Measurements from ENCODE around the gene IGF1R.

IGF1R gene

DNA sequence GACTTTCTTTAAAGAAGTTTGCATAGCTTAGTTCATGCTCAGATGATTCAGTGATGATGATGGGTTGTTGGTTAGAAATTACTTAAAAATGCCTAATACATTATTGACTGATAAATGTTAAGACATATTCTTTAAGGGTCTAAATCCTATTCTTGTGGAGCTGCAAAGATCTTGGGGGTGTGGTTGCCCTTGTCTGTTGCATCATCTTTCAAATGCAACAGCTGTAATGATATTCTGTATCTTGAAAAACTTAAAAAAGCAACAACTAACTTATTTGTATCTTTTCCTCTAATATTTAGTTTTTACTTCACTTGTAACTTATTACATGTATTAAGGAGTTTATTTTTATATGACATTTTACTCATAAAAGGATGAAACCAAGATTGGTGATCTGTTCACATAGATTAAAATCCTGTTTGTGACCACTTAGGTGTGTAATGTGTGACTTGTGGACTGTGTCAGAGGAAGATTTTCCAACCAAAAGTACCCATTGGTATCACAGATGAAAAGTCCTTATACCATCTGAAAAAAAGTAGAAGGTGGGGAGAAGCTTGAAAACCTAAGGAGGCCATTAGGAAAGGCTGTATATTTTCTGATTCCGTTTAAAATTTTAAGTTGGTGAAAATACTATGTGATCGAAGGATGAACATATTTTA, 142.8 kb downstream of the IGF1R start:
- in situ Hi-C loops (cut with HindIII; ENCODE audit: low sequenced_read_pairs) = no loop called here

DNA sequence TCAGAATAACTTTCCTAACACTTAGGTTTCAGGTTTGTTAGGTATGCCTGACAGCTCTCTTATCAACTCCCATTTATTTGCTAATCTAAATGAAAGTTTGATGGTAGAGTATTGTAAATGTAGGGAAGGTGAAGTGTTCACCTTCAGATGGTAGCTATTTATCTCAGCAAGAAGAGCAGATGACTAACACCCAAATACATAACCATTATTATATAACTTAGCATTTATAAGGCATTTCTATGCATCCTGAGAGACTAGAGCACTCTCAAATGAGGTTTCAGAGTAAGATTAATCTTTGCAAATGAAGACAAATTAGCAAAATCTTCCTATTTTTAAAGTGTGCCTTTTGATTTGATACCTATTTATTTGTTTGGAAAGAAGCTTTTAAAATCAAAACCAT, 143.8 kb downstream of the IGF1R start:
- in situ Hi-C loops (cut with HindIII; ENCODE audit: low sequenced_read_pairs) = no loop called here

DNA sequence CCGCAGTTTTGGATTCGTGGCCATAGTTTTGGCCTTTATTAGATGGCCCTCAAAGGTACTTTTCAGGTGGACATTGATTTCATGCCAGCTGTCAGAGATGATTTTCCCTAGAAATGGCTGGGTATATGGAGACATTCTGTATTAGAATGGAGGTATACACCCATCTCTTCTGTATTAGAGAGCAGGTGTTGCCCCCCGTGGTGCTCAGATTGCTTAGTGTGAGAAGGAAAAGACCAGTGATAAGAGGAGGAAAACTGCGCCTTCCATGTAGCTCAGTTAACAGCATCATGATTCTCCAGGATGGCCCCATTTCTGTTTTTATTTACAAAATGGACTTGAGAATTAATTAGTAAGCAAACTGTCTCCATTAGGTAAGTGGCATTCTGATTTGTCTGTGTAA, 145.9 kb downstream of the IGF1R start:
- in situ Hi-C loops (cut with HindIII; ENCODE audit: low sequenced_read_pairs) = no loop called here

DNA sequence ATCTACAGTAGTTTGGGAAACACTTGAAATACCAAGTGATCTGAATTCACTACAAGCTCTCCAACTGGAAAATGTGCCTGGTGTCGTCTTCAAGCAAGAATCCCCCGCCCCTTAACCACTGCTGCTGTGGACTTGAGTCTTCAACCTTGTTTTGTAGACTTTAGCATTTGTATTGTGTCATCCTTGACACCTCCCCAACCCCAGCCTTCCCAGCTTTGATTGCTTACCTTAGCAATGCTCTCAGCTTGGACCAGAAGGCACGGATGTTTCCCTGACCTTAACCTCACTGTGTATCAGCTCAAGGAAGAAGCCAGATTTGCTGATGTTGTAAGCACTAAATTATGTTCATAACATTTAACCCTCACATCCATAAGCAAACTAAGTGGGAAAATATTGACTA, 146.4 kb downstream of the IGF1R start:
- in situ Hi-C loops (cut with HindIII; ENCODE audit: low sequenced_read_pairs) = no loop called here

DNA sequence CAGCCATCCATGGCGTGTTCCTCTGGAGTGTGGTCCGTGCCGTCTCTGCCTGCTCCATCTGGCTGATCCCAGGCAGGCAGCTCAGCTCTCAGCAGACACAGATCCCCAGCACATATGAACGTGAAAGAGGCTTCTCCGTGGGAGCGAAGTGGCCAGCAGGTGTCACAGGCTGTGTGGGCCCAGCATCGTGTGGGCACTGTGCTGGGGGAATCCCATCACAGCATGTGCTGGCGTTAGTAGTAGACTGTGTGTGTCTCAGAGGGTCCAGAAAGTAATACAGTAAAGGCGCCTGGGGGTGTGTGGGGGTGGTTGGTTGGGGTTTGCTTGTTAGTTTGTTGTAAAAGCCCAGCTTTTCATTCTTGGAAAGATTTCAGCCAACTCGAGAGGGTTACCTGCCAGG, 147.6 kb downstream of the IGF1R start:
- in situ Hi-C loops (cut with HindIII; ENCODE audit: low sequenced_read_pairs) = no loop called here

DNA sequence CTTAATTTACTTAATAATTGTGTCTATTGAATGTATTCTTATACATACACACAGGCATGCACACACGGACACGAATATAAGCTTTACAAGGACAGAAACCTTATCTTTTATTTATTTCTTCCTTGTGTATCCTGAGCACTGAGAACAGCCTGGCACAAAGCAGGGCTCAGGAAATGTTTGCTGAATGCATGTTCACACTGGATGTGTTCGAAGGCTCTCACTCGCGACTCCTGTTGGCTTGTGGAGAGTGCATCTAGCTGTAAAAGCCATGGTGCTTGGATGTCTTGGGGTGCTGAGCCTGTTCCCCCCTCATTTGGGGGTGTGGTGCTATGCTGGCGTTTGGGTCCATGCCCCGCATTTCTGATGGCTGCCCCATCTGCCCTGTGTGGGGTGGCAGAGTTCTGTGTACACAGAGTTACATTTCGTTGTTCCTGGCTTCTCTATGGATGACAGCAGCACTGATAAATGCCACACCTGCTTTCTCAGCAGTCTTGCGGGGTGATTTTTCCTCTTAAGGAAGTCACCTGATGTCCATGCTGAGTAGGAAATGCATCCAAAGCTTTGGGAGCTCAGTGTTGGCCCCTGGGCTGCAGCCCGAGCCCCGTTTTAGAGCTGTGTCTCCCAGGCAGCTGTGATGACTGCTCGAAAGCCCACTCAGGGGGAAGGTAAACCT, 148.5 kb downstream of the IGF1R start:
- in situ Hi-C loops (cut with HindIII; ENCODE audit: low sequenced_read_pairs) = no loop called here

DNA sequence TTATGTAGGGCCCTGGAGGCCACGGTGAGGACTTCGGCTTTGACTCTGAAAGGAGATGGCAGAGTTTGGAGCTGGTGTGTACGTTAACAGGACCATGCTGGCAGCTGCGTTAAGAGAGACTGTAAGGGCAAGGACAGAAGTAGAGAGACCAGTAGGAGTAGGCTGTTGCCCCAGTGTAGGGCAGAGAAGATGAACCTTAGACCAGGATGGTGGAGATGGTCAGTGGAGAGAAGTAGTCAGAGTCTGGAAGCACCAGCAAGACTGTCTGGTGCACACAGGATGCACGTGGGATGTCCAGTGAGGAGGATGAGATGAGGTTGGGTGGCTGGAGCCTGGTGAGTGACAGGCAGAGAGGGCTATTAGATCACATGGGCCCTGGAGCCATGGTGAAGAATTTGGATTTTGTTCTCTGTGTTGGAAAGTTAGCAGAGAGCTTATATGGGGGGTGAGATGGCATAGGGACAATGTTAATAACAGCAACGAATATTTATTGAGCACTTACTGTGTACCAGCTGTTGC, 150.1 kb downstream of the IGF1R start:
- in situ Hi-C loops (cut with HindIII; ENCODE audit: low sequenced_read_pairs) = no loop called here

DNA sequence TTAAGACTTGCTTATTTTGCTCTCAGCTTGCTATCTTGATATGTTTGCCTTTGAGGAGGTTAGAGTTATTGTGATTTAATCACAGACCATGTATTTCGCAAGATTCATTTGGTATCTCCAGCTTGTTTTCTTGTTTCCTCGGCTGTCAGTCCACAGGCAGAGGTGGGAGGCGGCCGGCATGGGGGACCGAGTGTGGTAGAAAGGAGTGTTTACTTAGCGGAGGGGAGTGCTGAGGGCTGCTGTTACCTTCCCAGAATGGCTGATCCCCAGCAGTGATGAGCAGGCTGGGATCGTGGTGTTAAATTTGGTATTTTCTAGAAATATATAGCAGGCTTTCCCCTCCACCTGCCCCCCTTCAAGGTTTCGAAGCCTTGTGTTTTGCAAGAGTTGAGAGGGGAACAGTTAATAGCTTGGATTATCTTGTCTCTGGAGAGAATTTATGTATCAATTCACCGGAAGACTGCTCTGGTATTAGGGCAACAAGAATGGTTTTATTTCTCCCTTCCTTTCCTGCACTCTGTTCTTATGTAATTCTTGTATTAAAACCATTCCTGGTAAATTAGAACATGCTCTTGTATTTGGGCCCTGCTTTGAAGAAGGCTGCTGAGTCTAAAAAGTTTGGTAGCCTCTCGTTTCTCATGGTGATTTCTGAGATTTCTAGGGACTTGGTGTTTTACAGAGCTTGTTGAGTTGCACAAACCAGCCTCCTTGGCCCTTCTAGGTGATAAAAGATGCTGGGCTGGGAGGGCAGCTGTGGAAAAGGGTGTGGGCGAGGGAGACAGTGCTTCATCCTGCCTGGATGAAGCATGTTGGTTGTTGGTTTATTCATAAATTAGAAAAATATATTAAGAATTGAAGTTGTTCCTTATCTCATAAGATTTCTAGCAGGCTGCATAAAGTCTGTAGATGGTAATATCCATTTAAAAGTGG, 151.4 kb downstream of the IGF1R start:
- in situ Hi-C loops (cut with HindIII; ENCODE audit: low sequenced_read_pairs) = no loop called here

DNA sequence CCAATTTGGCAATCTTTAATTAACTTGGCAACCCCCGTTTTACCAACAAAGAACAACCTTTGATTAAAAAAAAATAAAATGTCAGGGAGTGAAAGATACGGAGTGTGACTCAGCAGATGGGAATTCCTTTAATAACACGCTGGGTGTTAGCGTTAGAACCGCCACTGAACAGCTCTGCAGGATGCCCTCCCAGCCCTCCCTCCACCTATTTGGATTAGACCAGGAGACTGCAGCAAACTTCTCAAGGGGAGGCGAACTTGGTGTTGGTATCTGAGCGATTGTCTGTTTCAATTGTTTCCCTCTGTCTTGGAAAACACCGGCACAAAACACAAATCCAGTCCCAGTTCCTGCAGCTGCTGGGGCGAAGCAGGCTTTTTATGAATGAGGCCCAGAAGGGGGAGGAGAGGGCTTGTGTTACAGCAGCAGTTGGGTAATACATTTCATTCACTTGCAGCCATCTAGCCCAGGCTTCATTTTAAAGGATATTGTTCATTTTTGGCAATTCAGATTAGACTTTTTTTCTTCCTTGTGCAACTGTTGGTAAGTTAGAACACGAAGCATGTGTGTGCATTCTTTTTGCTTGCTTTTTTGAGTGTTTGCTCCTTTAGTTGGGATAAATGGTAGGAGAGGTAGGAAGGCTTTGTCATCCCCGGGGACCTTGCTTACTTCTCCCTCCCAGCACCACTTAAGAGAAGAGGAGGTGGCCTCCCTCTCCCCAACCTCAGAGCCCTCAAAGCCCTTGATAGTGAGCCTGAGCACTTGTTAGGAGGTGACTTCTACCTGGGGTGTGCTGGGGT, 152.3 kb downstream of the IGF1R start:
- in situ Hi-C loops (cut with HindIII; ENCODE audit: low sequenced_read_pairs) = no loop called here

DNA sequence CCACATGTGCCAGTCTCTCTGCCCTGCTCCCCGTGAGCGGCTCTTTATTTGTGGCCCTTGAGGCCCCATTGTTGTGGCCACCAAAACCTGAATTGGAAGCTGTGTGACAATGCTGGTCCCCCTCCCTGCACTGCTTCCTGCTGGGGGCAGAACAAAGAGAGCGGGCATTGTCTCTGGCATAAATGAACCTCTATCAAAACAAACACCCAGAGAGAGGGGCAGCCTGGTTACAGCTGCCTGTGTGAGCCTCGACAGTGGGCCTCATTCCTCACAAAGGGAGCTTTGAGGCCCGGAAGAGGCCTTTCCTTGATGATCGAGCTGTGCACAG, 152.9 kb downstream of the IGF1R start:
- in situ Hi-C loops (cut with HindIII; ENCODE audit: low sequenced_read_pairs) = no loop called here

DNA sequence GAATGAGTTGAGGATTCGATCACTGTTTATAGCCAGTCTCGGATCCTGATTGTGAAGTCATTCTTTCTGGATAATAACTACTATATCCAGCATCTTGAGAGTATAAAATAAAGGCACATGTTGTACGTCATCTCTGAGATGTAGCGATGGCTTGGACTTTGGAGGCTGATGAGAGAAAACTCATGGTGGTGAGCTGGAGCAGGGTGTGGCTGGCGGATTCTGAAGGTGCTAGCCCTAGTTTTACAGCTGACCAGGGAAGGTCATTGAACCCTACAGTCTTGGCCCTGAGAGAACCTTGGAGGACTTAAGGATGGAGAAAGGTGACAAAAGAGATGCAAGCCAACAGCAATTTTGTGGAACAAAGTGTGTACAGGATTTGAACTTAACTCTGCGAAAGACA, 153.8 kb downstream of the IGF1R start:
- in situ Hi-C loops (cut with HindIII; ENCODE audit: low sequenced_read_pairs) = no loop called here

DNA sequence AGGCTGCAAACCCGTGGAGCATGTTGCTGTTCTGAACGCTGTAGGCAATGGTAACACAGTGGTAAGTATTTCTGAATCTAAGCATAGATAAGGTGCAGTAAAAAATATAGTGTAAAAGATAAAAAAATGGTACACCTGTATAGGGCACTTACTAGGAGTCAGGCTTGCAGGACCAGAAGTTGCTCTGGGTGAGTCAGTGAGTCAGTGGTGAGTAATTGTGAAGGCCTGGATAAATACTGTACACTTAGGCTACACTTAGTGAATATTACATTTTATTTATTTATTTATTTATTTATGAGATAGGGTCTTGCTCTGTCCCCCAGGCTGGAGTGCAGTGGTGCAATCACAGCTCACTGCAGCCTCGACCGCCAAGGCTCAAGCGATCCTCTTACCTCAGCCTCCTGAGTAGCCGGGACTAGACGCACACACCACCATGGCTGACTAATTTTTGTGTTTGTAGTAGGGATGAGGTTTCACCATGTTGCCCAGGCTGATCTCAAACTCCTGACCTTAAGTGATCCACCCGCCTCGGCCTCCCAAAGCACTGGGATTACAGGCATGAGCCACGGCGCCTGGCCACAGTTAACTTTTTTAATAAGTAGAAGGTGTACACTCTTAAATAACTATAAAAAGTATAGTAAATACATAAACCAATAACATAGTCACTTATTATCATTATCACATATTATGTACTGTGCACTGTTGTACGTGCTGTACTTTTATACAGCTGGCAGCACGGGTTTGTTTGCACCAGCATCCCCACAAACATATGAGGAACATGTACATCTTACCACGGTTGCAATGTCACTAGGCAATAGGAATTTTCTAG, 155.1 kb downstream of the IGF1R start:
- in situ Hi-C loops (cut with HindIII; ENCODE audit: low sequenced_read_pairs) = no loop called here

DNA sequence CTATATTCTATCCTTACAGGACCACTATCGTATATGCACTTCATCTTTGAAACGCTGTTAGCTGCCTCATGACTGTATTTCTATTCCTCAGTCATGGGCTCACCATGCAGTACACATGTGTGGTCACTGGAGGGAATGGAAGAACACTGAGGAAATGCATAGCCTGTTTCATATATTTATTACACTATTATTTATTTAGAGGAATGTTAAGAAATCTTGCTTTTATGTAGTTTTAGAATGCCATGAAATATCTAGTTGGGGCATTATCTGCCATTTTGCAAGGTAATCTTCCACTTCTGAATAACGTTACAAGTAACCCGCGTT, 155.7 kb downstream of the IGF1R start:
- in situ Hi-C loops (cut with HindIII; ENCODE audit: low sequenced_read_pairs) = no loop called here

DNA sequence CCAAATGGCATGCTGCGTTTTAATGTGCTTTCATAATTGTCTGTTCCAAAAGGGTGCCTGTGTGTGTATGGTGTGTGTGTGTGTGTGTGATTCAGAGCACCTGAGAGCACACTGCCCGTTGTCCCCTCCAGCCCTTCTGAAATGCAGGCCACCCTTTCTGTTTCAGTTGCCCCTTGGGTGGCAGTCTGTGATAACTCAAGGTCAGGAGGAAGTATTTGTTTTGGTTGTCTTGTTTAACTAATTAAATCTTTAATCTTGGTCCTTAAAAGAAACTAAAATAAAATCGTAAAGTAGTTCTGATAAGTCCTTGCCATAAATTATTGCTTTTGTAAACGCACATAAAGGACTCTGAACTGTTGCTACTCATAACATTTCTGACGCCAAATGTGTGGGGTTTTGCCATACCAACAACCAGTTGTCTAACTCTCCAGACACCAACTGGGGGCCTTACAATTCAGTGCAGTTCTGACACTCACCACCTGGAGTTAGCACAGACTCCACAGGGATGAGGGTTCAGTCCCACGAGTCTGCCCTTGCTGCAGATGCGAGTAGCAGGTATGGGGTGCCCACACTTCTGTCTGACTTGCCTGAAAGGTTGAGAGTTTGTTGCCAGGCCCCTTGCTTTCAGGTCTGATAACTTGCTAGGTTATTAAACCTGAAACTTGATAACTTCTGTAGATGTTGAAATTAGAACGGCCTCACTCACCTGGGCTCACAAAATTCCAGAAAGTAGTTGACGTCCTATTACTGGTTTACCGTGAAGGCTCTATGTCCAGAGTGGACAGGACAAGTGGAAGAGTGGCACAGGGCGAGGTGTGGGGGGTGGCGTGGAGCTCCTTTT, 157.3 kb downstream of the IGF1R start:
- in situ Hi-C loops (cut with HindIII; ENCODE audit: low sequenced_read_pairs) = no loop called here

DNA sequence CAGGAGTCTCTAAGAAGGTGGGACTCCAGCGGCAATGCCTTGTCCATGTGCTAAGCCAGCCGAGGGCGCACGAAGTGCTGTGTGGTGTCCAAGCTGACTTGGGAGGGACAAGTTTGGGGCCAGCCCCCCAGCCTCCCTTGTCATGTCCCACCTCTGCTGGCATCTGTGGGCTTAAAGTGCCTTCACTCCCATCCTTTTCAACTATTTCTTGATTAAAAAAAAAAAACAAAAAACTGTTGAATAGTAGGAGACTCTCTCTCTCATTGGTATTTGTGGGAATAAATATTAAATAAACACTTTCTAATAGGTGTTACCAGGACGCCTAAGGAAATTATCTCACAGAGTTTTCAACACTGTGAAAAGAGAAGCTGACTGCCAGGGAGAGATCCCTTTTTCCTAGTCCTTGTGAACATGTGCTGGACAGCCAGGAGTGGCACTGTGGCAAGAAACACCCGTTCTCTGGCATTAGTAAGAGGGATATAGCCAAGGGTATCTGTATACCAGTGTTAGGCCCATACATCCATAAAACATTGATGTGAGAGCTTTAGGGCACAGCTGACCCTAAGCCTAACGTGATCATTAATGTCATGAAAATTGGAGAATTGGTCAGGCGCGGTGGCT, 158.0 kb downstream of the IGF1R start:
- in situ Hi-C loops (cut with HindIII; ENCODE audit: low sequenced_read_pairs) = no loop called here

DNA sequence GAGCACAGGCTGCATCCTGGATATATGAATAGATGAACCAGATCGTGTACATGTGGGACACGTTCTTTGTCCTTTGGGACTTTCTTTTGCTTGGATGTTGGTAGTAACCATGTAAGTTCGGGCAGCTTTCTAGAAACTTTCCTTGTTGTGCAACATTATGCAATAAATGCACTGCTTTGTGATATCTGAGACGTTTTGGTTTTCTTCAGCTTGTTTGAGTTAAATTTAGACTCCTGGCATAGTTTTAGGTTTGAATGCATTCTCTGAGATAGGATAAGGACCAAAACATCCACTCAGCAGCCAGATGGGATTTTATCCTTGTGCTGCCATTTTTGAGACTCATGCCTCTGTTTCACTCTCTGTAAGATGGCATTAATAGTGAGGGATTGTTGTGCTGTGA, 158.9 kb downstream of the IGF1R start:
- in situ Hi-C loops (cut with HindIII; ENCODE audit: low sequenced_read_pairs) = no loop called here

DNA sequence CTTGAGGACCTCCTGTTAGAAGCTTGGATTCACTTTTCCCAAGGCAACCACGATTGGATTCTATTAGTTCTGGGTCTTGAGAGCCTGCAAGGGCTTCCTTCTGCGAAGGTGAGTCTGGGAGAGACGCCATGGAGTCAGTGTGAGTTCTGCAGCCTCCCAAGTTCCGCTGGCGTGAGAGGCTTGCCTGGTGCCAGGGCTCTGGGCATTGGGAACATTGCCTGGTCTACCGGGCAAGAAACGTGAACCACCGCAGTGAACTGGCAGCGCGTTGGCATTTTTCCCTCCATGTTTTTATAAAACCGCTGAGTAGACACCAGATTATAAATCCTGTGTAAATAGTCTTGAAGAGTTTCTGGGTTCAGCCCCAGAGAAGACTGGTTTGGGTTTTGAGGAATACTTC, 160.9 kb downstream of the IGF1R start:
- in situ Hi-C loops (cut with HindIII; ENCODE audit: low sequenced_read_pairs) = no loop called here

DNA sequence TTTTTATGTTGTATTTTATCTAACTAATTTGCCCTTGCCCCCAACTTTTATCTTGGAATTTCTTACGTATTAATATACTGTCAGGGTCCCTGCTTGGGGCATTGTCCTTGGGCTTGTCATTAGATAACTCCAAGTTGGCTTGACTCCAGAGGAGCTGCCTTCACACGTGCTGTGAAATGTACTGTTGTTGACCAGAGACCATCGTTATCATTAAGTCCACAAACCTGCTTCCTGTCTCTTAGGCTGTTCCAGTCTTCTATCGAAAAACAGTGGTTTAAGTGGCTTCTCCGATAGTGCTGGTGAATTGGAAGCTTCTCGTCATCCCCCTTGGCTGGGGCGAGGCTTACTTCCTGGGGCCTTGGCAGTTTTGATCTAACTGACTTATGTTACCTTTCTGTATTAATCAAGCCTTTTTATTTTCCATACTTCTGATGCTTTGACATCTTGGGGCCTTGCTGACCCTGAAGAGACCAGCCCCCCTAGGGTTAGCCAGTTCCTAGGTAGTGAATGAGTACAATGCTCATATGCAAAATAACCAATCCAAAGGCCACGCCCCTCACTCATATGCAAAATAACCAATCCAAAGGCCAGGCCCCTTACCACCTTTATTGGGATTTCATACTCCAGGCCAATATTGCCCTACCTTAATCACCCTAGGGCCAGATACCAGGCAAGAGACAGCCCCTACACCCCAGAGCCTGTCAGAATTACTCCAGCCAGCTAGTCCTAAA, 164.5 kb downstream of the IGF1R start:
- in situ Hi-C loops (cut with HindIII; ENCODE audit: low sequenced_read_pairs) = no loop called here
